K562 (cell line): ENCODE data around the gene SRPK2. TPM values are rescaled to one million over a fixed set of nuclear protein-coding genes. Genes with fewer than 3 reads are reported as not detected.

Source experiments
- EP300 ChIP-seq: IDR thresholded peaks from 2 replicates; pipeline ENCODE4 v1.6.1; 2012; ENCODE audit warnings: low read length, improper control_type of control experiment
- HNRNPL ChIP-seq: fragments of 200-400 bp; formaldehyde crosslinking; IDR thresholded peaks from 2 replicates; pipeline ENCODE4 v1.6.1; 2017; ENCODE audit warnings: low read depth, mild to moderate bottlenecking, low read length
- MCM7 ChIP-seq, 2 experiments: fragments of 450-650 bp; IDR thresholded peaks; 2 replicates each; pipeline ENCODE4 v1.6.1; 2016 to 2018
- RBBP5 ChIP-seq: fragments of 200-600 bp; sonication (generic); IDR thresholded peaks from 2 replicates; pipeline ENCODE4 v1.6.1; 2012; ENCODE audit warnings: borderline replicate concordance, mild to moderate bottlenecking, low read length, control low read depth, inconsistent platforms; ENCODE audit not compliant: insufficient read depth, poor library complexity, severe bottlenecking
- RUNX1 ChIP-seq: sonication (generic); IDR thresholded peaks from 2 replicates; pipeline ENCODE4 v1.6.1; 2016; ENCODE audit warnings: antibody characterized with exemption, low read depth
- SRSF9 ChIP-seq: fragments of 200-400 bp; formaldehyde crosslinking; IDR thresholded peaks from 2 replicates; pipeline ENCODE4 v1.6.1; 2017; ENCODE audit warnings: low read depth, low read length, borderline replicate concordance
- TAF9B ChIP-seq: fragments of 450-650 bp; IDR thresholded peaks from 2 replicates; pipeline ENCODE4 v1.6.1; 2018; ENCODE audit warnings: mild to moderate bottlenecking; ENCODE audit not compliant: partially characterized antibody
- THAP12 ChIP-seq: fragments of 250-450 bp; sonication (Bioruptor Pico); IDR thresholded peaks from 2 replicates; pipeline ENCODE4 v1.9.0; 2021; ENCODE audit warnings: mild to moderate bottlenecking, inconsistent platforms
- ZBTB33 ChIP-seq: sonication (generic); formaldehyde crosslinking; IDR thresholded peaks from 2 replicates; pipeline ENCODE4 v1.8.1; 2023; ENCODE audit warnings: mild to moderate bottlenecking, missing genetic modification reagents
- ZBTB40 ChIP-seq, 2 experiments: fragments of 450-650 bp in 1 of 2; sonication (generic) in 1 of 2; formaldehyde crosslinking in 1 of 2; IDR thresholded peaks; 2 replicates each; pipeline versions ENCODE4 v1.7.1 to v1.9.0; 2016 to 2022; ENCODE audit warnings: inconsistent platforms in 1 of 2, mild to moderate bottlenecking in 1 of 2, missing genetic modification reagents in 1 of 2
- ZC3H11A ChIP-seq: IDR thresholded peaks from 2 replicates; pipeline ENCODE4 v1.6.1; 2012; ENCODE audit warnings: low read depth, low read length, improper control_type of control experiment
- ZNF311 ChIP-seq: fragments of 250-450 bp; sonication (Bioruptor Pico); IDR thresholded peaks from 2 replicates; pipeline ENCODE4 v1.4.0; 2020; ENCODE audit warnings: mild to moderate bottlenecking, moderate library complexity
- ZNF316 ChIP-seq: fragments of 450-650 bp; IDR thresholded peaks from 2 replicates; pipeline ENCODE4 v1.6.1; 2016
- polyA plus RNA-seq, 8 experiments: library from polyadenylated mRNA; depleted of rRNA in 4 of 8; stranded (reverse) in 5 of 8; unstranded in 3 of 8; fragments of >200 nt; fragmentation: Nextera tagmentation in 2 of 8; fragmentation: Illumina TruSeq in 1 of 8; extraction: Ambion mirVana in 2 of 8; extraction: Trizol in 1 of 8; gene quantifications; 2 replicates each; pipeline versions ENCODE4 v1.2.1 to v1.2.3, GENCODE V29; 2011 to 2014; ENCODE audit warnings: inconsistent platforms in 1 of 8, missing spikeins in 1 of 8
- total RNA-seq, 7 experiments: library from RNA; depleted of rRNA in 6 of 7; stranded (reverse); fragments of >200 nt in 6 of 7; fragmentation: Illumina TruSeq in 2 of 7; extraction: Trizol in 2 of 7; gene quantifications; 2 replicates each; pipeline versions ENCODE4 v1.2.1 to v1.2.3, GENCODE V29; 2011 to 2021; ENCODE audit warnings: low replicate concordance in 1 of 7
- TF ChIP-seq, protein P1 (sequence below): fragments of 250-450 bp; sonication (Bioruptor Pico); IDR thresholded peaks from 2 replicates; pipeline ENCODE4 v1.8.0; 2022; ENCODE audit warnings: moderate library complexity, mild to moderate bottlenecking, inconsistent platforms

Gene SRPK2
- total and polyA plus RNA-seq, 9 of the 15 experiments (the other 6 are each of a cell fraction or from before 2014, with no cell fraction given), result 21.5 to 44.7 (median 33.3) TPM

DNA sequence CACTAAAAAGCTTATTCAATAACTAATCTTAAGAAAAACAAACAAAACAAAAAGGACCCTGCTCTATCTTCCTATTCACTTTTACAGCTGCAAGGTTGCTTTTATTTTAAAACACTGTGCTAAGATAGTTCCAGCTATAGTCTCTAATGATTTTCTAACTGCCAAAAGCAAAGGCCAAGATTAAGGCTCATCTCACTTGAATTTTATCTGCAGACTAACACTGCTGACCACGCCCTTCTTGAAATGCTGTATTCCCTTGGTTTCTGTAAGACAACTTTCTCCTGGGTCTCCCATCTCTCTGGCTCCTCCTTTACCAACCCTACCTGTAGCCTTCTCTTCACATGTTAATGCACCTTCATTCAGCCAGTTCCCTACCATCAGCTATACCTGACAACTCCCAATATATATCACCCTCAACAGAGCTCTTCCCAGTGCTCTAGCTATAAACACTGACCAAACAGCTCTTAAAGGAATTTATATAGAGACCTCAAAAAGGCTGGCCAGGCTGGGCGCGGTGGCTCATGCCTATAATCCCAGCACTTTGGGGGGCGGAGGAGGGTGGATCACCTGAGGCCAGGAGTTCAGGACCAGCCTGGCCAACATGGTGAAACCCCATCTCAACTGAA, 11.7 kb downstream of the SRPK2 start (continued):
- TF ChIP-seq ZBTB40 (IDR thresholded peaks at IDR 0.05), result no peak
- TF ChIP-seq ZBTB40 (CRISPR knock-in tag; IDR thresholded peaks at IDR 0.05), result no peak
- no peak for TF ChIP-seq ZNF311 (CRISPR knock-in tag)
- TF ChIP-seq ZNF316, result peak; percentile 79
- TF ChIP-seq TAF9B, result no peak
- TF ChIP-seq ZC3H11A, result no peak
- TF ChIP-seq THAP12 (CRISPR knock-in tag), result no peak
- peak; percentile 21; the same call in 1 of the 2 replicates for TF ChIP-seq EP300
- TF ChIP-seq, protein P1, sequence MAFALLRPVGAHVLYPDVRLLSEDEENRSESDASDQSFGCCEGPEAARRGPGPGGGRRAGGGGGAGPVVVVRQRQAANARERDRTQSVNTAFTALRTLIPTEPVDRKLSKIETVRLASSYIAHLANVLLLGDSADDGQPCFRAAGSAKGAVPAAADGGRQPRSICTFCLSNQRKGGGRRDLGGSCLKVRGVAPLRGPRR (CRISPR knock-in tag), result no peak
- no peak for TF ChIP-seq RBBP5
- TF ChIP-seq SRSF9, result no peak
- no peak for TF ChIP-seq MCM7 (IDR thresholded peaks at IDR 0.05)
- TF ChIP-seq ZBTB33 (CRISPR knock-in tag), result no peak; the same call in 1 of the 2 replicates
- no peak for TF ChIP-seq HNRNPL
- TF ChIP-seq RUNX1, result no peak
